MM.1S (cell line): ENCODE results near the gene INCA1.

Experiments
- CTCF ChIP-seq: fragments of 300-600 bp; sonication (generic); IDR thresholded peaks from 2 replicates; pipeline ENCODE4 v1.5.1; 2016; ENCODE audit warnings: antibody characterized with exemption, low read length, mixed read lengths
- EZH2 ChIP-seq: fragments of 300-600 bp; sonication (generic); optimal IDR thresholded peaks from 2 replicates; pipeline ENCODE3; 2017; ENCODE audit warnings: low read depth, mild to moderate bottlenecking, antibody characterized with exemption, low read length, mixed read lengths
- EZH2phosphoT487 ChIP-seq: fragments of 300-600 bp; sonication (generic); IDR thresholded peaks from 2 replicates; pipeline ENCODE4 v1.6.1; 2018; ENCODE audit warnings: antibody characterized with exemption, low read length

GRCh38 chr17:5043524-5043923, 46.2 kb upstream of the INCA1 start:
- no peak for TF ChIP-seq CTCF
- TF ChIP-seq EZH2: no peak
- no peak for TF ChIP-seq EZH2phosphoT487
